ENCODE results near the gene ZNF446. TPM values are rescaled to one million over a fixed set of nuclear protein-coding genes. Genes with fewer than 3 reads are reported as not detected.

Gene ZNF446
- polyA plus RNA-seq, 1 donor = 7.0 TPM

GRCh38 chr19:58522709-58523108 is 46.6 kb downstream of the ZNF446 start:
- no peak for DNase-seq (ENCODE audit: low read depth)

DNA sequence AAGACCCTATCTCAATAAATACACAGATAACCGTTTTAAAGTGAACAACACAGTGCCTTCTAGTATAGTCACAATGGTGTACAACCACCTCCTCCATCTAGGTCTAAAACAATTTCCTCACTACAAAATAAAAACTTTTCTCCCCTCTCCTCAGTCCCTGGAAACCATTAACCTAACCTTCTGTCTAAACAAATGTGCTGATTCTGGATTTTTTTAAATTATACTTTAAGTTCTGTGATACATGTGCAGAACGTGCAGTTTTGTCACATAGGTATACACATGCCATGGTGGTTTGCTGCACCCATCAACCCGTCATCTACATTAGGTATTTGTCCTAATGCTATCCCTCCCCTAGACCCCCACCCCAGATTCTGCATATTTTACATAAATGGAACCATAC is 53.3 kb downstream of the ZNF446 start:
- no peak for DNase-seq (ENCODE audit: low read depth)

Other genes starting within 250 kb of the ZNF446 start
- gene ZNF544, start 247.4 kb upstream of the ZNF446 start, polyA plus RNA-seq (ENCODE audit: insufficient read length) = 14.6 TPM
- gene ZNF8, start 197.4 kb upstream of the ZNF446 start, polyA plus RNA-seq (ENCODE audit: insufficient read length) = 5.3 TPM
- gene ERVK3-1, start 171.0 kb upstream of the ZNF446 start, polyA plus RNA-seq (ENCODE audit: insufficient read length) = 33.6 TPM
- gene ZSCAN22, start 149.4 kb upstream of the ZNF446 start, polyA plus RNA-seq (ENCODE audit: insufficient read length) = 2.7 TPM
- 3.6 TPM for gene A1BG, start 122.9 kb upstream of the ZNF446 start, polyA plus RNA-seq (ENCODE audit: insufficient read length)
- 2.4 TPM for gene ZNF497, start 113.6 kb upstream of the ZNF446 start, polyA plus RNA-seq (ENCODE audit: insufficient read length)
- gene ZNF837, start 95.3 kb upstream of the ZNF446 start, polyA plus RNA-seq (ENCODE audit: insufficient read length) = 1.9 TPM
- 1,975 TPM for gene RPS5, start 89.1 kb upstream of the ZNF446 start, polyA plus RNA-seq (ENCODE audit: insufficient read length)
- not detected for gene RNF225, start 80.7 kb upstream of the ZNF446 start, polyA plus RNA-seq (ENCODE audit: insufficient read length)
- gene ZNF584, start 67.7 kb upstream of the ZNF446 start, polyA plus RNA-seq (ENCODE audit: insufficient read length) = 4.4 TPM
- 3.8 TPM for gene ZNF132, start 36.2 kb upstream of the ZNF446 start, polyA plus RNA-seq (ENCODE audit: insufficient read length)
- 3.3 TPM for gene ZNF324B, start 24.7 kb upstream of the ZNF446 start, polyA plus RNA-seq (ENCODE audit: insufficient read length)
- gene ZNF324, start 9.3 kb upstream of the ZNF446 start, polyA plus RNA-seq (ENCODE audit: insufficient read length) = 5.2 TPM
- 3.6 TPM for gene SLC27A5, start 35.6 kb downstream of the ZNF446 start, polyA plus RNA-seq (ENCODE audit: insufficient read length)
- 8.5 TPM for gene ZBTB45, start 43.5 kb downstream of the ZNF446 start, polyA plus RNA-seq (ENCODE audit: insufficient read length)
- gene TRIM28, start 67.7 kb downstream of the ZNF446 start, polyA plus RNA-seq (ENCODE audit: insufficient read length) = 322 TPM
- 76.0 TPM for gene CHMP2A, start 78.8 kb downstream of the ZNF446 start, polyA plus RNA-seq (ENCODE audit: insufficient read length)
- gene UBE2M, start 82.3 kb downstream of the ZNF446 start, polyA plus RNA-seq (ENCODE audit: insufficient read length) = 61.8 TPM
- 17.2 TPM for gene MZF1, start 97.0 kb downstream of the ZNF446 start, polyA plus RNA-seq (ENCODE audit: insufficient read length)